NCI-H1930 (cell line): Measurements from ENCODE around the gene HMBS.
"Not testable (repeated sequence)": the region's sequence is repeated elsewhere in the genome, so short reads cannot be mapped to it uniquely, and the experiment has no call there.

Source experiments
- DNase-seq, 2 experiments: peaks; one replicate each; lab custom pipeline; 2025; lab: John Stamatoyannopoulos, UW

HMBS gene

DNA sequence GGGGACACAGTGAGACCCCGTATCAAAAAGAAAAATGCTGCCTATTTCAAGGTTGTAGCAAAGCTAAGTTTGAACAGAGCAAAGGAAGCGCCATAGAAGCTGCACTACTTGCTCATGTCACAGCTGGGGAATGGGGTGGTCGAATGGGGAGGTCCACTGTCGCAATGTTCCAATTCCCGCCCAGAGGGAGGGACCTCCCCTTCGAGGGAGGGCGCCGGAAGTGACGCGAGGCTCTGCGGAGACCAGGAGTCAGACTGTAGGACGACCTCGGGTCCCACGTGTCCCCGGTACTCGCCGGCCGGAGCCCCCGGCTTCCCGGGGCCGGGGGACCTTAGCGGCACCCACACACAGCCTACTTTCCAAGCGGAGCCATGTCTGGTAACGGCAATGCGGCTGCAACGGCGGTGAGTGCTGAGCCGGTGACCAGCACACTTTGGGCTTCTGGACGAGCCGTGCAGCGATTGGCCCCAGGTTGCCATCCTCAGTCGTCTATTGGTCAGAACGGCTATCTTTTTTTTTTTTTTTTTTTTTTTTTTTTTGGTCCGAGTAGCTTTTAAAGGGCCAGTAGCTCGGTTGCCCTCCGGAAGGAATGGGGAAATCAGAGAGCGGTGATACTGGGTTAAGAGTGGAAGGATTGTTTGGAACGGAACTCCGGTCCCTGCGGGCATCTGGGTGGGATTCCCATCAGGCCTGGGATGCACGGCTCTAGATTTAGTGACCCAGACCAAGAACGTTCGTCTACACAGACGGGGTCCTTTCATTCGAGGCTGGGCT lies at the start of gene HMBS:
Gene HMBS, plus strand, starts transcription at position 219 of the 774 bp plus-strand sequence. Its CDS starts 153 bp downstream, at position 372.
- DNase-seq, result peak; percentile 82 to 84

DNA sequence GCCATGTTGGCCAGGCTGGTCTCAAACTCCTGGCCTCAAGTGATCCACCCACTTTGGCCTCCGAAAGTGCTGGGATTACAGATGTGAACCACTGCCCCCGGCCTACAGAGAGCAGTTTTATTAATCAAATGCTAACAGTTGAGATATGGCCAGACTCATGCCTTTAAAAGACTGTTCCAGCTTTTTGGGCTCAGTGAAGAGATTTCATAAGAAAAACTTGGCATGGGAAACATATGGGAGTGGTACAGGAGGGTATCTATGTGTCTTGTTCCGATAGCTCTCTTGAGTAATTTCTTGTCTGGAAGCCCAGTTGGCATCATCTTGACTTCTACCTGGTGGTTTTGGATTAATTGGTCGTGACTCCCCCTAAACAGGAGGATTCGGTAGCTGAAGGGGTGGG lies 45.8 kb upstream of the HMBS start:
- no peak for DNase-seq

DNA sequence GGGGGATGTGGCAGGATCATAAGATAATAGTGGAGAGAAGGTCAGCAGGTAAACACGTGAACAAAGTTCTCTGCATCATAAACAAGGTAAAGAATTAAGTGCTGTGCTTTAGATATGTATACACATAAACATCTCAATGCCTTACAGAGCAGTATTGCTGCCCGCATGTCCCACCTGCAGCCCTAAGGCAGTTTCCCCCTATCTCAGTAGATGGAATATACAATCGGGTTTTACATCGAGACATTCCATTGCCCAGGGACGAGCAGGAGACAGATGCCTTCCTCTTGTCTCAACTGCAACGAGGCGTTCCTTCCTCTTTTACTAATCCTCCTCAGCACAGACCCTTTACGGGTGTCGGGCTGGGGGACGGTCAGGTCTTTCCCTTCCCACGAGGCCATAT lies 45.2 kb upstream of the HMBS start:
- not testable (repeated sequence) for DNase-seq

DNA sequence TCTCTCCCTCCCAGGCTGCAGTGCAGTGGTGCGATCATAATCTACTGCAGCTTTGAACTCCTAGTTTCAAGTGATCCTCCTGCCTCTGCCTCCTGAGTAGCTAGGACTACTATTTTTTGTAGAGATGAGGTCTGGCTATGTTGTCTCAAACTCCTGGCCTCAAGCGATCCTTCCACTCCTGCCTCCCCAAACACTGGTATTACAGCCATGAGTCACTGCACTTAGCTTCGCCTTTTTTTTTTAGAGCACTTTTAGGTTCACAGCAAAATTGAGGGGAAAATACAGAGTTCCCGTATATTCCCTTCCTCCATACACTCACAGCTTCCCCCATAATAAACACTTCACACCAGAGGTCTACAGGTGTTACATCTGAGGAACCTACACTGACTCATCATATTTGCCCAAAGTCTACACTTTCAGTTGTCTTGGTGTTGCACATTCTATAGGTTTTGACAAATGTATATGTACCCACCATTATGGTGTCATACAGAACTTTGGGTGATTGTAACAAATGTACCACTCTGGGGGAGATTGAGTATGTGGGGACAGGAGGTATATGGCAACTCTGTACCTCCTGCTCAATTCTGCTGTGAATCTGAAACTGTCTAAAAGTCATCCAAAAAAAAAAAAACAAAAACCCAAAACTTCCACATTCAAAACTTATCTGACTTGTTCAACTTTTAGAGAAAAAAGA lies 42.7 kb upstream of the HMBS start:
- DNase-seq, result no peak

DNA sequence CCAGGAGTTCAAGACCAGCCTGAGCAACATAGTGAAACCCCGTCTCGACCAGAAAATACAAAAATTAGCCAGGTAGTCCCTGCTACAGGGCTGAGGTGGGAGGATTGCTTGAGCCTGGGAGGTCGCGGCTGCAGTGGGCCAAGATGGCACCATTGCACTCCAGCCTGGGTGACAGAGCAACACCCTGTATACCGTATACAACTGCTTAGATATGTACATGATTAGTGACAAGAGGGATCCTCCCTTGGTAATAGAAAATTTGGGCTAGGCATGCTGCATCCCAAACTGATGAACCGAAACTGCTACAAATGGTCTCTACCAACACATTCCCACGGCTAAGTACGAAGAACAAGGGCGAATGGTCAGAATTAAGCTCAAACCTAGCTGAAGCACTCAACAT lies 41.8 kb upstream of the HMBS start:
- DNase-seq, result no peak

DNA sequence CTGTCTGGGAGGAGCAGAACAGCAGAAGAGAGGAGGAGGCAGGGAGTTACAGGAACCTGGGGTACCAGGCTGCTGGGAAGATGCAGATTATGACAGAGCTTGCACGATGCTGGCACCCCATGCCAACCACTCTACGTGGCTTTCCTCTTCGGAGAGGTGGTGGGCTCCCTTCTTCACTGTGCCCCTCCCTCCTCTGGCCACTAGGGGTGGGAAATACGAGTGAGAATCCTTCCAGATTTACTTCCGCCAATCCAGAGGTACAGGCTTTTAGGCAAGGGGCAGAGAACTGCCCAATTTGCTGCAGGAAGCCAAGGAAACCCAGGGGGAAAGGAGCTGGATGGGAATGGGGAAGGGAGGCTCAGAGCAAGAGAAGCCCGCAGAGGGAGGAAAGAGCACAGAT lies 40.0 kb upstream of the HMBS start:
- DNase-seq, result no peak

DNA sequence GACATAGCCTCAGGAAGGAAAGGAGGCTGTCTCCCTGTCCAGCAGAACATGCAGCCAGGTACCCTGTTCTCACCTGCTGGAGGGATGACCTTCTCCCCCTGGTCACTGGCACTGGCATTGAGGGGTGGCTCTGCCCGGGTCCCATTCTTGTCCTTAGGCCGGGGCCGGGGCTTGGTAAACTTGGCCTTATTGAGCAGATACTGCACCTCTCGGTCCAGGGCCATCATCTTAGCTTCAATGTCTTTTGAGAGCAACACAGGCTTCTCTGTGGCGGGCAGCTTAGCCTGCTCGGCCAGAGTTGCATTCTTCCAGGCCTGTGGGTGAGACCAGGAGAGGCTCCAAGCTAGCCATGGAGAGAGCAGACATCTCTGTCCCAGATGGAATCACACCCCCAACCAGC lies 38.2 kb upstream of the HMBS start:
- no peak for DNase-seq

DNA sequence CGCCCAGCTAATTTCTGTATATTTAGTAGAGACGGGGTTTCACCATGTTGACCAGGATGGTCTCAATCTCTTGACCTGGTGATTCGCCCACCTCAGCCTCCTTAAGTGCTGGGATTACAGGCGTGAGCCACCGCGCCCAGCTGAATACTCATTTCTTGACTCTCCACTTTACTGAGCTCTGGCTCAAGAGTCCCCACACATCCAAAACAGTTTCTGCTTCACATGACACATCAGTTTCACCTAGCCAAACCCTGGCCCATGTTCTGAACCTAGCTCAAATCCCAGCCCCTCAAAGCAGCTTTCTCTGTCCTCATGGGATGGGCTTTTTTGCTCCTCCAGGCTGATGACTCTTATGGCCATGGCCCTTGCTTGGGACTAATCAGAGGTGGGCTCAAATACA lies 37.5 kb upstream of the HMBS start:
- DNase-seq, result no peak

DNA sequence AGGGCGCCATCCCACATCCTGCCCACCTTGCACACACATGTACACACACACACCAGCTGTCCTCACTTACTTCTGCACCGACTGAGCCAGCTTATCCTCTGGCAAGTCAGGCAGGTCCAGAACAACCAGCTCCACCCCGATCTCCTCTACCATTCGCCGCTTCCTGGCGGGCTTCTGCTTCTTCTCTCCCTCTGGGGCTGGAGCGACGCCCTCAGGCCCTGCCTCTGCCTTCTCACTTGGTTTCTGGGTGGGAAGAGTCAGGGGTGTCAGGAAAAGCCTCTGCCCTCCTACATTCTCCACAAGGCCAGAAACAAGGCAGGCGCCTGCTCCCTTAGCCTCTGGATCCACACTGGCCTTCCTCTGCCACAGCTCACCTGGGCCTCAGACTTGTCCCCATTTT lies 36.0 kb upstream of the HMBS start:
- no peak for DNase-seq

DNA sequence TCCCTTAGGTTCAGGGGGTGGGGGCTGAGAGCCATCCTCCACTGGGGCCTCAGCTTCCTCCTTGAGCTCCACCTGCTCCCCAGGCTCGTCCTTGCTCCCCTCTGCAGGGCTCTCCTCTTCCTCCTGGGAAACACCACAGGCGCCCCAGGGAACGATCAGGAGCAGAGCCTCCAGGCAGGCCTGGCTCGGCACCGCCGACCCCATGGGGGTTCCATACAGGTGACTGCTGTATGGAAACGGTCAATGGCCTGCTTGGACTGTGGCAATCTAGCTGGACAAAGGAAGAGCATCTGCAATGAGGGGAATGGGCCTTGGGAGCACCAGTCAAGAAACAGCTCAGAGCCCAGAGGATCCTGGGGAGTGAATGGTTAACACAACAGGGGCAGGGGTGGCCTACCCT lies 35.6 kb upstream of the HMBS start:
- DNase-seq, result no peak

DNA sequence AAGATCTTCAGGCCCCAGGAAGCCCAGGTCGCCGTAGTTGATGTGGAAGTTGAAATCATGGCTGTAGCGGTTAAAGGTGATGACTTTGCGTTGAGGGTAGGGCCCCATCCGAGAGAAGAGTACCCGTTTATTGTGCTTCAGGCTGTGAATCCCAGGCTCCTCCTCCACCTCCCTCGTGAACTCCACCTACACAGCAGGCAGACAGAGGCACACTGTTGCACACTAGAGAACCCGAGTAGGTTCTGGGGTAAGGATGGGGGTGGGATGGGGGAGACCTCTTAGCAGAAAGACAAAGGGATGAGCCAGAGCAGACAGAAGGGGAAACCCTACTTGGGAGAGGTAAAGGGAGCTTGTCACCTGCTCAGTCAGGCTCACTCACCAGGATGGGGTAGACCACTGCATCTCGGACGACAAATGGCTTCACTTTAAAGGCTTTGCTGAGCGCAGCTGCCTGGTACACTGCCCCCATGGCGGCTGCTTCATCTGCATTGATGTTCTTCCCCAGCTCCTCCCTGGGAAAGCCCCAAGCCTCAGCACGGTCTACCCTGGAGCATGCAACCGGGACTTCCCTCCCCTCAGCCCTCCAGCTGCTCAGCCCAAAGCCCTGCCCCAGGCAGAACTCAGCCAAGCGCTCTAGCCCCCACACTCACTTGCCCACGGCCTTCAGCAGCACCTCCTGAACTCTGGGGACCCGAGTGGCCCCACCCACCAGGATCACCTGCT lies 33.1 kb upstream of the HMBS start:
- DNase-seq, result no peak

DNA sequence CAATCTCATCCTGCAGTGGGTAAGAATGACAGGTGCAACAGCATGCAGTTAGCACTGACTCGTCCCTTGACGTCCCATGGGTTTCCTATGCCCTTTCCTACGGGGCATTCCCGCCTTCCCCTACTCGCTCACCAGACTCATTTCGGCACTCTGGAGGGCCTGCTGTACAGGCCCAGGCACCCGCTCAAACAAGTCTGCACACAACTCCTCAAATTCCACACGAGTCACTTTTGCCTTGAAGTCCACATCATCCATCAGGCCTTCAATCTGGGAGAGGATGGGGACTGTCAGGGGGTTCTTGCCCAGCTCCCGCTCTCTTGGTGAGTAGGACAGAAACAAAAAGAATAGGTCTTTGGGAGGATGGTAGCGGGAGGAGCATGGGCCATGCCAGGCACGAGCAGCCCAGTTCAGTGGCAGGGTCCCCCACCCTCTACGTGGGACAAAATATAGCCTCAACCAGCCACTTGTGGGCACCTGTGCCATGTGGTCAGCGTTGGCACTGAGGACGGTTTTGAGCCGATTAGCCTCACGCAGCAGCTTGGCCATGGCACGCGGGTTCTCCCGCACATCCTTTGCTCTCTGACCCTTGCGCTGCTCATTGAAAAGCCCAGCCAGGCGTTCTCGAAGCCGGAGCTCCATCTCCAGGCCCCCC lies 32.4 kb upstream of the HMBS start:
- no peak for DNase-seq

DNA sequence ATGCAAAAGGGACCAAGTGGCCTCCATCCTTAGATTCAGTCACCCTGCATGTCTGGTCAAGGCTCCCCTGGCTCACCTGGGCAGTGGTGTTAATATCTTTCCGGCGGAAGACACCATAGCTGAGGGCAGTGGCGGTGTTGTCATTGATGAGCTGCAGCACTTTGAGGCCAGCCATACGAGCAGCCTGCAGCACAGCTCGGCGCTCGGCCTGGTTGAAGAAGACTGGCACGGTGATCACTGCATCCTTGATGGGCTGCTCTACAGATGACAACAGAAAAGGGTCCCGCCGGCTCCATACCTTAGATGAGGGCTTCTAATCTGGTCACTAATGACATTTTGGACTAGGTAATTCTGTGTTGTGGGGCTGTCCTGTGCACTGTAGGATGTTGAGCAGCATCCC lies 30.3 kb upstream of the HMBS start:
- no peak for DNase-seq

DNA sequence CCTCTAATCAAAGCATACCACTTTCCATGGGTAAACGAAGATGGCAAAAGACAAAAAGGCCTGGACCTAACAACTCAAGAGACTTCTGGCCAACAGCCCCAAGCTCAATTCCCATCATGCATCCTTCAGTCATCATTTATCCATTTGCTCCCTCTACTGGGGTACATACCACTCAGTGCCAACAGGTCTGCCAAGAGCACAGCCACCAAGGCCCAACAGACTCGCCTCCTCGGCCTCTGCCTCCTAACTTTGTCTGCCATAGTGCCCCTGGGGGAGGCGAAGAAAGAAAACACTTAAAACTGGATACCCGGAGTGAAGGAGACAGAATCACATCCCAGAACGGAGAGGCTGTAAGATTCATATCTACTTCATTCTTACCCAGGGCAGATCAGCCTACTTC lies 28.8 kb upstream of the HMBS start:
- no peak for DNase-seq

DNA sequence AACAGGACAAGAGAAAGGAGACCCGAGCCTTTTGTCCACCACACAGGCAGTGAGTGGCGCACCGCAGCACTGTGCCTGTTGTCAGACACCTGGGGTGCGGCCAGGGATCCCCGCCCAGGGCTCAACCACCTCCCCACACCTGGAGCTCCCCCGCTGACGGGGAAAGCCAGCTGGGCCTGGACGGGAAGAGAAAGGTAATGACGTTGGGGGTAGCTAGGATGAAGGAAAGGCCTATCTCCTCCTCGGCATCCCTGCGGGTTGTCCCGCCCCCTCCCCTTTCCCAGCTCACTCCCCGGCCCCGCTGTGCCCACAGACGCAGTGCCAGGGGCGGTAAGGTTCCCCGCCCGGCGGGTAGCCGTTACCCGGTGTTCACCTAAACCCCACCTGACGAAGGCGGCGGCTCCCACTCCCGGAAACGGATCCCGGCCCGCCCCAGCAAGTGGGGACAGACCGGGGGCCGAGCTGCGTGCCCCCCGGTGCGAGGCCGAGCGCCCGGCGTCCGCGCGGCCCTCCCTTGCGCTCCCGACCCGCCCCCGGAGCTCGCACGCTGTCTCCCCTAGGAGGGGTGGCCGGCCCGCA lies 28.2 kb upstream of the HMBS start:
- no peak for DNase-seq

DNA sequence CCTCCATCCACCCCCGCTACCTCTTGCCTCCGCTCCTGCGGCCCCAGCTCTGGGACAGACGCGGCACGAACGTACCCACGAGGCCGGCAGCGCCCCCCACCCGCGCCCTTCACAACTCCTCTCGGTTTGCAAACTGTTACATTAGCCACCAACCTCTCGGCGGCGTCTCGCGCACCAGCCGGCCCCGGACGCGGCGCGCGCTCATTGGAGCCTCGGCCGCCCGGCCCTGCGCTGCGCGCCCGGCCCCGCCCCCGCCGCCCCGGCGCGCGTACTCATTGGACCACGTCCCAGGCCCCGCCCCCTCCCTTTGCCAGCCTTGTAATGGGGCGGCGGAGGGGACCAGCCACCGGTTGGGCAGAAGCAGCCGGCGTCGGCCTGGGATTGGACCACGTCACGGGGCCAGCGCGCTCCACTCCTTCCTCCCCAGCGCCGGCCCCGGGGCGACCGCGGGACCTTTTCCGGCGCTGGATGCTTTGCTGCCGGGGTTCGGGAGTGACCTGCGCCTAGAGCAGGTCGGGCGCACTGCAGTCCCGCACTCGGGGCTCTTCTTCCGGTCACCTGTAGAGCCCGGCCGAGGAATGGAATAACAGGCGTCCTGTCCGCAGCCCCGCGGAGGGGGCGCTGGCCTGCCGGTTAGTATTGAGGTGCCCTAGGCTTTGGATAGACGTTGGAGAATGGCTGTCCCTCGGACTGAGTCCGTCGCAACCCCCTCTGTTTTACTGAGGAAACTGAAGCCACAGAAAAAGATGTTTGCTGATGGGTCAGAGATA lies 27.5 kb upstream of the HMBS start, which contains the start of gene HYOU1:
Gene HYOU1, minus strand, starts transcription at position 206 of the 770 bp plus-strand sequence. CDS start 1,045 bp downstream, outside the sequence.
- DNase-seq, result peak; percentile 92 to 96

DNA sequence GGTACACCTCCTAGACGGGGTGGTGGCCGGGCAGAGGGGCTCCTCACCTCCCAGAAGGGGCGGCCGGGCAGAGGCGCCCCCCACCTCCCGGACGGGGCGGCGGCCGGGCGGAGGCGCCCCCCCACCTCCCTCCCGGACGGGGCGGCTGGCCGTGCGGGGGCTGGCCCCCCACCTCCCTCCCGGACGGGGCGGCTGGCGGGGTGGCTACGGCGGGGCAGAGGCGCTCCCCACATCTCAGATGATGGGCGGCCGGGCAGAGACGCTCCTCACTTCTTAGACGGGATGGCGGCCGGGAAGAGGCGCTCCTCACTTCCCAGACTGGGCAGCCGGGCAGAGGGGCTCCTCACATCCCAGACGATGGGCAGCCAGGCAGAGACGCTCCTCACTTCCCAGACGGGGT lies 25.6 kb upstream of the HMBS start:
- DNase-seq, result not testable (repeated sequence)

DNA sequence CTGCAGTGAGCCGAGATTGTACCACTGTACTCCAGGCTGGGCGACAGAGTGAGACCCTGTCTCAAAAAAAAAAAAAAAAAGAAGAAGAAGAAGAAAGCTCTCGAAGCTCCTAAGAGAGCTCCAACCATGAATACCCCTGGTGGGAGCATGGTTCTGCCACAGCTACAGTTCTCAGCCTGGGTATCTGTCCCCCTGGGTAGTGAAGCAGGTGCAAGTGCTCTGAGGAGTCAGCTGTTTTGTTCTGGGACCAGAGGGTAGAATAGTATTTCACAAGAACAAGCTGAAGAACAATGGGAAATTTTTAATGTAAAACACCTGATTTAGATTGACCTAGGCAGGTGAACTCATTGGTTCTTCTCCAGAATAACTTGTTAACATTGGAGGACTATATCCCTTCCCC lies 23.4 kb upstream of the HMBS start:
- no peak for DNase-seq

DNA sequence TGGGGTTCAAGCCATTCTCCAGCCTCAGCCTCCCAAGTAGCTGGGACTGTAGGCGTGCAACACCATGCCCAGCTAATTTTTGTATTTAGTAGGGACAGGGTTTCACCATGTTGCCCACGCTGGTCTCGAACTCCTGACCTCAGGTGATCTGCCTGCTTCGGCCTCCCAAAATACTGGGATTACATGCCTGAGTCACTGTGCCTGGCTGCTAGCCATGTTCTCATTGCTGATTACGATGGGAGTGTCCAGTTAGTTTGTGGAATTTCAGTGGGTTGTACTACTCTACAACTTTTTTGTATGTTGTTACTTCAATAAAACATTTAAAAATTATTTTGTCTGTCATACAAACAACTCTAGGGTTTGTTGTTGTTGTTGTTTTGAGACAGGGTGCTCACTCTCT lies 21.9 kb upstream of the HMBS start:
- DNase-seq, result no peak

DNA sequence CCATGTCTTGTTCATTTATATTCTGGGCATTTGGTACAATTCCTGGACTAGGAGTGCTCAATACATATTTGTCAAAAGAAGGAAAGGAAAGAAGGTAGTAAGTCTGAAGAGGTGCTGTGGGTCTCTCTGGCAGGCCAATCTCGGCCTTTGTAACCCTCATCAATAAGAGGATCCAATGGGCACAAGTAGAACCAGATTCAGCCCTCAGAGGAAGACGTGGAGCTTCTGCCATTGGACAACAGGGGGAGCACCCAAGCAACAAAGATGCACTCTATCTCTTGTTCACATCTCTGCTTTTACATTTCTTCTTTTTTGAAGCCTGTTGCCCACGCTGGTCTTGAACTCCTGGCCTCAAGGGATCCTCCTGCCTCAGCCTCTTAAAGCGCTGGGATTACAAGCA lies 19.3 kb upstream of the HMBS start:
- peak in 1 of 2 experiments; percentile 11 for DNase-seq
